NB4 (cell line): ENCODE results near the gene FLRT2.

Experiments used
- MYC ChIP-seq: IDR thresholded peaks from 2 replicates; pipeline ENCODE4 v1.6.1; 2011; ENCODE audit warnings: low read depth, low read length
- POLR2A ChIP-seq: IDR thresholded peaks from 2 replicates; pipeline ENCODE4 v1.6.1; 2011; ENCODE audit warnings: mild to moderate bottlenecking; ENCODE audit not compliant: insufficient read length; ENCODE audit errors: extremely low read depth
- TF ChIP-seq, protein P1 (sequence below): IDR thresholded peaks from one replicate; pipeline ENCODE4 v1.5.1; 2012; ENCODE audit warnings: low read depth, low read length
- TF ChIP-seq, protein P2 (sequence below): IDR thresholded peaks from 2 replicates; pipeline ENCODE4 v1.6.1; 2011; ENCODE audit warnings: low read depth, low read length

DNA sequence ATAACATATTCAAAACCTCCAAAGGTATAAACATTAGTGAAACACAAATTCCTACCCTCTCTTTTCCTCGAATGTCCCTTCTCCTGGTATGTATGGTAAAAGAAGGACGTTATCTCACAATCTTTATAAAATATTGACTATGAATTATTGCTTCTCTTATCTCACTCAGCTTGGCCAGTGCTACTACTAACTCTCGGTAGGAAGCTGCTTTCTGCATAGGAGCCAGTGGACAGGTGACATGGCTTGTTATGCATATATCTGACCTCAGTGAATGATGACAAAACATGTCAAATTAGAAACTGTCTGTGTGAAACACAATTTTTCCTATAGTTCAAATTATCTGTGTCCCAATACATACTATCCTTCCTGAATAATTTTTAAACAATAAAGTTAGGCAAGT is 48.5 kb upstream of the FLRT2 start:
- no peak for TF ChIP-seq POLR2A
- TF ChIP-seq, protein P1, sequence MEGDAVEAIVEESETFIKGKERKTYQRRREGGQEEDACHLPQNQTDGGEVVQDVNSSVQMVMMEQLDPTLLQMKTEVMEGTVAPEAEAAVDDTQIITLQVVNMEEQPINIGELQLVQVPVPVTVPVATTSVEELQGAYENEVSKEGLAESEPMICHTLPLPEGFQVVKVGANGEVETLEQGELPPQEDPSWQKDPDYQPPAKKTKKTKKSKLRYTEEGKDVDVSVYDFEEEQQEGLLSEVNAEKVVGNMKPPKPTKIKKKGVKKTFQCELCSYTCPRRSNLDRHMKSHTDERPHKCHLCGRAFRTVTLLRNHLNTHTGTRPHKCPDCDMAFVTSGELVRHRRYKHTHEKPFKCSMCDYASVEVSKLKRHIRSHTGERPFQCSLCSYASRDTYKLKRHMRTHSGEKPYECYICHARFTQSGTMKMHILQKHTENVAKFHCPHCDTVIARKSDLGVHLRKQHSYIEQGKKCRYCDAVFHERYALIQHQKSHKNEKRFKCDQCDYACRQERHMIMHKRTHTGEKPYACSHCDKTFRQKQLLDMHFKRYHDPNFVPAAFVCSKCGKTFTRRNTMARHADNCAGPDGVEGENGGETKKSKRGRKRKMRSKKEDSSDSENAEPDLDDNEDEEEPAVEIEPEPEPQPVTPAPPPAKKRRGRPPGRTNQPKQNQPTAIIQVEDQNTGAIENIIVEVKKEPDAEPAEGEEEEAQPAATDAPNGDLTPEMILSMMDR, result no peak
- TF ChIP-seq MYC, result no peak
- TF ChIP-seq, protein P2, sequence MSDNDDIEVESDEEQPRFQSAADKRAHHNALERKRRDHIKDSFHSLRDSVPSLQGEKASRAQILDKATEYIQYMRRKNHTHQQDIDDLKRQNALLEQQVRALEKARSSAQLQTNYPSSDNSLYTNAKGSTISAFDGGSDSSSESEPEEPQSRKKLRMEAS, result no peak
